ENCODE results near the gene HARS1. TPM values are rescaled to one million over a fixed set of nuclear protein-coding genes. Genes with fewer than 3 reads are reported as not detected.

The HARS1 gene
- total RNA-seq, 4 donors from 2014 or later = 39.6 to 51.6 (median 43.9) TPM

- intact Hi-C loops (cut with DNase I; ENCODE audit: low total_unique reads) = no loop called here
- in situ Hi-C loops (cut with MboI; ENCODE audit: low pct_ligation_motif_present in 1 of 4, low pct_unique_long_range_greater_than_20kb in 1 of 4, low sequenced_read_pairs in 3 of 4) = loop anchor here in 1 of 4 donors (25.0 kb wide), 1 partner anchor 282 kb away; the partner anchor contains the start of gene ANKHD1
- Histone ChIP-seq H3K27ac (no peak overlapping the region), H3K9me3 (no peaks in the 10 kb centered on the region), H3K36me3 (peaks cover 0 to 52% (median 24%) of the 10 kb centered on the region in 4 donors), H3K4me3 (no peak overlapping the region), H3K4me1 (peaks cover 14 to 30% (median 16%) of the 10 kb centered on the region in 4 donors), H3K27me3 (no peaks in the 10 kb centered on the region)
- DNase-seq = no peak
- 77 to 83% methylated on average over 2 to 5 of the region's 5 CpGs for WGBS, 2 donors (ENCODE audit: low coverage in 1 of 2)
- TF ChIP-seq POLR2AphosphoS5 (IDR thresholded peaks at IDR 0.05) (no peak), POLR2A (IDR thresholded peaks at IDR 0.05) (no peak), EP300 (IDR thresholded peaks at IDR 0.05; ENCODE audit: low read depth) (no peak), CTCF (IDR thresholded peaks at IDR 0.05) (no peak)
Observed at GRCh38 chr5:140694276-140694675, 3.1 kb upstream of the HARS1 start.

GRCh38 chr5:140690376-140690932 lies 716 bp downstream of the HARS1 start:
- peak; percentile 17 for DNase-seq
- Histone ChIP-seq H3K27me3 (no peaks in the 10 kb centered on the region), H3K4me3 (peak overlapping the region; percentile 64 to 75 (median 70)), H3K27ac (peak overlapping the region; percentile 89 to 94 (median 92)), H3K36me3 (peaks cover 0 to 36% (median 13%) of the 10 kb centered on the region in 4 donors), H3K4me1 (peaks cover 14 to 30% (median 16%) of the 10 kb centered on the region in 4 donors), H3K9me3 (no peaks in the 10 kb centered on the region)
- 41 to 76% methylated on average over 4 to 8 of the region's 8 CpGs for WGBS, 2 donors (ENCODE audit: low coverage in 1 of 2)
- intact Hi-C loops (cut with DNase I; ENCODE audit: low total_unique reads) = no loop called here
- peak in 1 of 3 donors; percentile 14 for TF ChIP-seq POLR2AphosphoS5 (IDR thresholded peaks at IDR 0.05)
- TF ChIP-seq POLR2A (IDR thresholded peaks at IDR 0.05) = no peak
- in situ Hi-C loops (cut with MboI; ENCODE audit: low pct_ligation_motif_present in 1 of 4, low pct_unique_long_range_greater_than_20kb in 1 of 4, low sequenced_read_pairs in 3 of 4) = loop anchor here in 1 of 4 donors (25.0 kb wide), 1 partner anchor 278 kb away; the partner anchor contains the start of gene ANKHD1

- WGBS, 2 donors (ENCODE audit: low coverage in 1 of 2) = 93 to 97% methylated on average over 7 of the region's 7 CpGs
Observed at GRCh38 chr5:140678993-140679392, 12.2 kb downstream of the HARS1 start.

GRCh38 chr5:140677947-140678346 lies 13.2 kb downstream of the HARS1 start:
- H3K4me1 ChIP-seq = peaks cover 0 to 12% (median 0%) of the 10 kb centered on the region in 4 donors
- H3K27ac ChIP-seq = no peak overlapping the region
- WGBS, 2 donors (ENCODE audit: low coverage in 1 of 2) = 97 to 100% methylated on average over 1 to 3 of the region's 3 CpGs
- DNase-seq = no peak
- intact Hi-C loops (cut with DNase I; ENCODE audit: low total_unique reads) (no loop called here), in situ Hi-C loops (cut with MboI; ENCODE audit: low pct_ligation_motif_present in 1 of 4, low pct_unique_long_range_greater_than_20kb in 1 of 4, low sequenced_read_pairs in 3 of 4) (loop anchor here in 1 of 4 donors (25.0 kb wide), 1 partner anchor 266 kb away; the partner anchor contains the start of gene ANKHD1)
- peaks cover 0 to 34% (median 7%) of the 10 kb centered on the region in 4 donors for H3K36me3 ChIP-seq
- H3K27me3 ChIP-seq = no peaks in the 10 kb centered on the region
- no peak overlapping the region for H3K4me3 ChIP-seq
- H3K9me3 ChIP-seq = no peaks in the 10 kb centered on the region
- TF ChIP-seq POLR2AphosphoS5 (IDR thresholded peaks at IDR 0.05) = no peak
- no peak for TF ChIP-seq CTCF (IDR thresholded peaks at IDR 0.05)
- TF ChIP-seq POLR2A (IDR thresholded peaks at IDR 0.05) = no peak
- TF ChIP-seq EP300 (IDR thresholded peaks at IDR 0.05; ENCODE audit: low read depth) = no peak

More at GRCh38 chr5:140678993-140679392, 12.2 kb downstream of the HARS1 start:
- Histone ChIP-seq H3K4me3 (no peak overlapping the region), H3K4me1 (peaks cover 0 to 12% (median 0%) of the 10 kb centered on the region in 4 donors), H3K36me3 (peaks cover 0 to 27% (median 7%) of the 10 kb centered on the region in 4 donors), H3K9me3 (no peaks in the 10 kb centered on the region), H3K27me3 (no peaks in the 10 kb centered on the region), H3K27ac (no peak overlapping the region)
- in situ Hi-C loops (cut with MboI; ENCODE audit: low pct_ligation_motif_present in 1 of 4, low pct_unique_long_range_greater_than_20kb in 1 of 4, low sequenced_read_pairs in 3 of 4) = loop anchor here in 1 of 4 donors (25.0 kb wide), 1 partner anchor 267 kb away; the partner anchor contains the start of gene ANKHD1
- intact Hi-C loops (cut with DNase I; ENCODE audit: low total_unique reads) = no loop called here
- no peak for TF ChIP-seq POLR2A (IDR thresholded peaks at IDR 0.05)
- no peak for TF ChIP-seq POLR2AphosphoS5 (IDR thresholded peaks at IDR 0.05)
- no peak for DNase-seq

GRCh38 chr5:140674629-140675028 lies 16.5 kb downstream of the HARS1 start:
- Histone ChIP-seq H3K9me3 (no peaks in the 10 kb centered on the region), H3K4me1 (peaks cover 0 to 7% (median 2%) of the 10 kb centered on the region in 4 donors), H3K4me3 (no peak overlapping the region), H3K27ac (no peak overlapping the region), H3K27me3 (no peaks in the 10 kb centered on the region), H3K36me3 (peaks cover 0 to 40% (median 10%) of the 10 kb centered on the region in 4 donors)
- TF ChIP-seq CTCF (IDR thresholded peaks at IDR 0.05) (no peak), POLR2AphosphoS5 (IDR thresholded peaks at IDR 0.05) (peak in 1 of 3 donors; percentile 3), POLR2A (IDR thresholded peaks at IDR 0.05) (no peak)
- in situ Hi-C loops (cut with MboI; ENCODE audit: low pct_ligation_motif_present in 1 of 4, low pct_unique_long_range_greater_than_20kb in 1 of 4, low sequenced_read_pairs in 3 of 4) (loop anchor here in 2 of 4 donors (25.0 kb wide), 3 partner anchors 112 to 287 kb away; partner anchors contain the start of genes ANKHD1 (in 1 of the 2), APBB3 (in 1 of the 2), SLC35A4 (in 1 of the 2) and SRA1 (in 1 of the 2)), intact Hi-C loops (cut with DNase I; ENCODE audit: low total_unique reads) (no loop called here)
- WGBS, 2 donors (ENCODE audit: low coverage in 1 of 2) = 97% methylated on average over 4 of the region's 4 CpGs; no CpG with 5 or more reads in 1 of the 2 donors
- DNase-seq = no peak

Measured in transverse colon (tissue), 4 donors.